Dendritic cell treated with granulocyte-macrophage colony-stimulating factor and Interleukin-4, amounts not matched to agents 40 ng/mL and 50 ng/mL, for 4 days (primary cell): Measurements from ENCODE around the gene FAM133A.

ENCODE experiments used
- H3K27ac Mint-ChIP-seq: one replicate; pipeline ENCODE4 v1.8.0; 2022; ENCODE audit warnings: mild to moderate bottlenecking, mixed read lengths
- H3K27me3 Mint-ChIP-seq: one replicate; pipeline ENCODE4 v1.8.0; 2022; ENCODE audit warnings: mild to moderate bottlenecking, mixed read lengths
- H3K36me3 Mint-ChIP-seq: one replicate; pipeline ENCODE4 v1.8.0; 2022; ENCODE audit warnings: low read depth, mixed read lengths
- H3K4me1 Mint-ChIP-seq: one replicate; pipeline ENCODE4 v1.8.0; 2022; ENCODE audit warnings: low read depth, mixed read lengths
- H3K4me3 Mint-ChIP-seq: one replicate; pipeline ENCODE4 v1.8.0; 2022; ENCODE audit warnings: mild to moderate bottlenecking, moderate library complexity, mixed read lengths
- H3K9me3 Mint-ChIP-seq: one replicate; pipeline ENCODE4 v1.8.0; 2022; ENCODE audit warnings: mixed read lengths
- intact Hi-C: fragments of 100-400 bp; cut with micrococcal nuclease; formaldehyde crosslinking; loops from one replicate; pipeline ENCODE4 v1.15.0; 2022

The FAM133A gene

DNA sequence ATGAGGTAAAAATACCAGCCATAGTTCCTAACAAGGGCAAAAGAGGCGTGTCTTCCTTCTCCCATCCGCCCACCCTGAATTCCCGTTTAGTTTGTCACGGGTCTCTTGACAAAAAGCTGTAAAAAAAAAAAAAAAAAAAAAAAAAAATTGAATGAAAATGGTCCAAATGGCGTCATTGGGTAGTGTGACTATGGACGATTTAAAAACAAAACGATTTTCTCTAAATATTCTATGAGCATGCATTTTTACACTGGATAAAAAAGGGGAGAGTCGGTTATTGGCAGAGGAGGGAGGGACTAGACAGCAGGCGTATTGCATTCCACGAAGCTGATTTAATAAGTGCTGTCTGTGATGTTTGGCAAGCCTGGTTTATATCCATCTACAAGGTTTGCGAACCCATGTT, at the start of gene FAM133A:
Gene FAM133A (plus strand): TSS at position 338 of the 403 bp plus-strand sequence. CDS start 35,214 bp downstream, outside the sequence.
- peaks cover 8% of the 10 kb centered on the region for H3K4me1 Mint-ChIP-seq
- H3K4me3 Mint-ChIP-seq, result peak within 1 kb of the TSS; percentile 72
- H3K36me3 Mint-ChIP-seq, result no peaks in the 10 kb centered on the region
- H3K27ac Mint-ChIP-seq, result no peak within 1 kb of the TSS
- H3K9me3 Mint-ChIP-seq, result no peaks in the 10 kb centered on the region
- intact Hi-C loops, result no loop called here
- H3K27me3 Mint-ChIP-seq, result peaks cover 15% of the 10 kb centered on the region

DNA sequence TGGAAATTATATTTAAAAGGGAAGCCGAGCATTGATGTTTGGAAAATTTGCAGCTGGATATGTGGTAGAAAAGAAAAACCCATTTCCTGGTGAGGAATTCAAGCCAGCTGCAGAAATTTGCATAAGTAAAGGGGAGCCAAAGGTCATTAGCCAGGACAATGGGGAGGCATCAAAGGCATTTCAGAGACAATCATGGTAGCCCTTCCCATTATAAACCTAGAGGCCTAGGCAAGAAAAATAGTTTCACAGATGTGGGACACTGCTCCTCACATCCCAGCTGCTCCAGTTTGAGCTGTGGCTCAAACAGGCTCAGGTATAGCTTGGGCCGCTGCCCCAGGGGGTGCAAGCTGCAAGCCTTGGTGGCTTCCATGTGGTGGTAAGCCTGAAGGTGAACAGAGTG, 36.4 kb upstream of the FAM133A start:
- Mint-ChIP-seq H3K27me3 (no peaks in the 10 kb centered on the region), H3K27ac (no peak overlapping the region), H3K9me3 (peaks cover 8% of the 10 kb centered on the region), H3K4me1 (no peaks in the 10 kb centered on the region), H3K36me3 (no peaks in the 10 kb centered on the region), H3K4me3 (no peak overlapping the region)
- intact Hi-C loops, result no loop called here

DNA sequence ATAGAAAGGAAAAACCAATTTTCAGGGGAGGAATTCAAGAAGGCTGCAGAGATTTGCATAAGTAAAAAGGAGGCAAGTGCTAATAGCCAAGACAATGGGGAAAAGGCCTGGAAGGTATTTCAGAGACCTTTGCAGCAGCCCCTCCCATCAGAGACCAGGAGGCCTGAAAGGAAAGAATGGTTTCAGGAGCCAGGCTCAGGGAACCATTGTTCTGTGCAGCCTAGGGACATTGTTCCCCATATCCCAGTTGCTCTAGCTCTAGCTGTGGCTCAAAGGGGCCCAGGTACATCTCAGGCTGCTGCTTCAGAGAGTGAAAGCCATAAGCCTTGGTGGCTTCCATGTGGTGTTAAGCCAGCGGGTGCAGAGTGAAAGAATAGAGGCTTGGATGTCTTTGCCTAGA, 24.6 kb upstream of the FAM133A start:
- Mint-ChIP-seq H3K36me3 (no peaks in the 10 kb centered on the region), H3K27me3 (no peaks in the 10 kb centered on the region), H3K4me3 (no peak overlapping the region), H3K9me3 (peaks cover 7% of the 10 kb centered on the region), H3K27ac (no peak overlapping the region), H3K4me1 (no peaks in the 10 kb centered on the region)
- intact Hi-C loops, result no loop called here

DNA sequence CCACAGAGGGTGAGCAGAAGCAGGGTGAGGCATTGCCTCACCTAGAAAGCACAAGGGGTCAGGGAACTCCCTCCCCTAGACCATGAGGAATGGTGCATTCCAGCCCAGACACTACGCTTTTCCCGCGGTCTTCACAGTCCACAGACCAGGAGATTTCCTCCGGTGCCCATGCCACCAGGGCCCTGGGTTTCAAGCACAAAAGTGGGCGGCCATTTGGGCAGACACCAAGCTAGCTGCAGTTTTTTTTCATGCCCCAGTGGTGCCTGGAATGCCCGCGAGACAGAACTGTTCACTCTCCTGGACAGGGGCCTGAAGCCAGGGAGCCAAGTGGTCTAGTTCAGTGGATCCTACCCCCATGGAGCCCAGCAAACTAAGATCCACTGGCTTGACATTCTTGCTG, 13.4 kb upstream of the FAM133A start:
- H3K9me3 Mint-ChIP-seq, result no peaks in the 10 kb centered on the region
- intact Hi-C loops, result no loop called here
- no peak overlapping the region for H3K27ac Mint-ChIP-seq
- no peaks in the 10 kb centered on the region for H3K27me3 Mint-ChIP-seq
- no peak overlapping the region for H3K4me3 Mint-ChIP-seq
- H3K4me1 Mint-ChIP-seq, result no peaks in the 10 kb centered on the region
- H3K36me3 Mint-ChIP-seq, result no peaks in the 10 kb centered on the region

DNA sequence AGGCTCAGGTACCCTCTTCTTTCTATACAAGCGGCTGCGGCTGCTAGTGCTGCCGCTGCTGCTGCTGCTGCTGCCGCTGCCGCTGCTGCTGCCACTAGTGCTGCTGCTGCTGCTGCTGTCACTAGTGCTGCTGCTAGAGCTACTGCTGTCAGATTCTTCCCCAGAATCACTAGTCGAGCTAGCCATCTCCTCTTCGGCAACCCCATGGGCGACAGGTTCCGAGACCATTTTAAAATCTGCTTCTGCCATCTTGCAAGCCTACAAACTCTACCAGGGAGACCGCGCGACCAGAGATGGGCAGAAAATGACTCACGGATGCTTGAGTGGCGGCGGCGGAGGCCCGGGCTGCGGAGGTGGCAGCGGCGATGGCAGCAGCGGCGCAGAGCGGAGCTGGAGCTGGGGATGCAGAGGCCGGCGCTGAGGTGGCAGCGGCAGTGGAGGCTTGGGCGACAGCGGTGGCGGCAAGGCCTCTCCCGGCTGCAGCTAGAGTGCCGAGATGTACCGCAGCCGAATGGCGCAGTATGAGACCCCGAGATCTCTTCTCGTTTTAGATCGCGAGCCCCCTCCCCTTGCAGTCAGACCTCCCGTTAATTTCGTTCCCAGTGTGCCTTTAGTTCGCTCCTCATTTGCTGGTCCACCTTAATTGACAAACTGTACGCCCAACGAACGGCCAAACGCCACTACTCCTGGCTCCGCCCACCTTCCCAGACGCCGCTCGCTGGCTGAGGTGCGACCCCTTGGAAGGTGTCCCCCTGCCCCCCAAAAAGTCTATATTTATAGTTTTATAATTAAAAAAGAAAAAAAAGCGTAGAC, 744 bp upstream of the FAM133A start, which contains the start of gene NAP1L3:
Gene NAP1L3 (minus strand): TSS at position 523 of the 813 bp plus-strand sequence. CDS start 274 bp downstream, at position 249.
- Mint-ChIP-seq H3K4me1 (peaks cover 8% of the 10 kb centered on the region), H3K36me3 (no peaks in the 10 kb centered on the region), H3K27ac (no peak within 1 kb of the TSS), H3K4me3 (peak within 1 kb of the TSS; percentile 72), H3K9me3 (no peaks in the 10 kb centered on the region), H3K27me3 (peaks cover 15% of the 10 kb centered on the region)
- intact Hi-C loops, result no loop called here

DNA sequence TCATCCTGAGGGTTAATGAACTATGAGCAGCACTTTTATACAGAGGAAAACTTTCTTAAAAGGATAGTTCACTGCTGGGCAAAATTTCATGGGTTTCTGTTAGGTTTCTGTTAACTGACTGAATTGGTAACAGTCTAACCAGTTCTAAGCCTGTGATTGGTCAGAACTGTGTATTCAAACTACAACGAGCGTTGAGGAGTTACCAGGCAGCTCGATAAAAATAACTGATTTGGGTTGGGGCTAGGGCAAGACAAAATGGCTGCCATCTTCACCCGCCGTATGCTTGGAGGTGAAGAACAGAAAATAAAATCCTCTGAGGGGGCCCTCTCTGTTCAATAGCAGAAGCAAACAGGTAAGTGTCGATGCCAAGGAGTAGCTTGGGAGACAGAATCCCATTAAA, 22.0 kb downstream of the FAM133A start:
- no peaks in the 10 kb centered on the region for H3K27me3 Mint-ChIP-seq
- no peaks in the 10 kb centered on the region for H3K9me3 Mint-ChIP-seq
- H3K4me1 Mint-ChIP-seq, result no peaks in the 10 kb centered on the region
- intact Hi-C loops, result no loop called here
- no peak overlapping the region for H3K27ac Mint-ChIP-seq
- no peak overlapping the region for H3K4me3 Mint-ChIP-seq
- H3K36me3 Mint-ChIP-seq, result no peaks in the 10 kb centered on the region

DNA sequence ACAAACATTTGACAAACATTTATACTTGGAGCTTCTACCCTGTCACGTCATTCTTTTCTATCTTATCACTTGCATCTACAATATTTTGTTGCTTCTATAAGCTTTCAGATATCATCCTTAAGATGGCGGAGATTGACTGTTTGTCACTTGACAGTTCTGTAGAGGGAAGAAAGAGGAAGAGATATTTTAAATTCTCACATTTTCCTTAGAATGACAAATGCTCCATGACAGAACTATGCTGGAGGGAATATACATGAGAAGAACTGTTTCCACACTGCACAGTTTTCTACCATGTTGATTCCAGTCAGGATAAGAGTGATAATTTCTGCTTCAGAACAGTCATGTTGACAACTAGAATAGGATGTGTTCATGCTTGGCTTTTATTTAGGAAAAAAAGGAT, 29.7 kb downstream of the FAM133A start:
- intact Hi-C loops, result no loop called here

DNA sequence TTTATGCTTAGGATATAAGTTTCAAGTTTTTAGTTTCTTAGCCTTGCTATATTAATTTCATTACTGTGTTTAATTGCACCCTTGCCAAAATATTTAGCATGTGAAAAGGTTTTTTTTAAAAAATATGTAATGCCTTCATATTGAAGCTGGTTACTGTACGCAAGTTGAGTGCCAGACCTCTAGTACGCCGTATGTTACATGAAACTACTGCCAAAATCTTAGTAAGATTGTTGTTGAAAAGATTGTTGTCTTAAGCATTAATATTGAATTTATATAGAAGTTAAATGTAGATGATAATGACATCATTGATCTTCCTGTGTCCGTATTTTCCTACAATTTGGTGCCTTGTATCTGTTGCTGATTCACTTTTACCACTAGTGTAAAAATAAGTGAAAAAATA, 37.1 kb downstream of the FAM133A start:
- no peak overlapping the region for H3K4me3 Mint-ChIP-seq
- H3K9me3 Mint-ChIP-seq, result peaks cover 16% of the 10 kb centered on the region
- no peak overlapping the region for H3K27ac Mint-ChIP-seq
- H3K36me3 Mint-ChIP-seq, result no peaks in the 10 kb centered on the region
- H3K4me1 Mint-ChIP-seq, result no peaks in the 10 kb centered on the region
- no peaks in the 10 kb centered on the region for H3K27me3 Mint-ChIP-seq
- intact Hi-C loops, result no loop called here

More for the DNA sequence above, 29.7 kb downstream of the FAM133A start:
- Mint-ChIP-seq H3K9me3 (peaks cover 16% of the 10 kb centered on the region), H3K36me3 (no peaks in the 10 kb centered on the region), H3K27ac (no peak overlapping the region), H3K4me3 (no peak overlapping the region), H3K4me1 (no peaks in the 10 kb centered on the region), H3K27me3 (no peaks in the 10 kb centered on the region)

DNA sequence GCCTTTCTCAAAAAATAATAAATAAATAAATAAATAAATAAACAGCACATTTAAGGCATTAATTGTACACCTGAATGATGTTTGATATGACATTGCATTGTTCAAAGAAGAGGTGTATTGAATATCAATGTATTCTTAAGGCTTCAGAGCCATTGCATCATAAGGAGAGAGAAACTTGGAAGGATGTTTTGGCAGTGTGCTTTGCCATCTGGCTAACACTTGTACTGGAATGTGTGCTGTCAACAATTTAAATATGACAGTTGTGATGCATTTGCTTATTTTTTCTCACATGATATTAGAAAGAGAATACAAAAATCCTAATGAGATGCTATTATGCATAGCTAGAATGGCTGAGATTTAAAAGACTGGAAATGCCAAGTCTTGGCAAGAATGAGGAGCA, 67.8 kb downstream of the FAM133A start:
- H3K9me3 Mint-ChIP-seq, result no peaks in the 10 kb centered on the region
- intact Hi-C loops, result no loop called here
- H3K27me3 Mint-ChIP-seq, result no peaks in the 10 kb centered on the region
- H3K27ac Mint-ChIP-seq, result no peak overlapping the region
- H3K4me3 Mint-ChIP-seq, result no peak overlapping the region
- H3K36me3 Mint-ChIP-seq, result no peaks in the 10 kb centered on the region
- H3K4me1 Mint-ChIP-seq, result no peaks in the 10 kb centered on the region

DNA sequence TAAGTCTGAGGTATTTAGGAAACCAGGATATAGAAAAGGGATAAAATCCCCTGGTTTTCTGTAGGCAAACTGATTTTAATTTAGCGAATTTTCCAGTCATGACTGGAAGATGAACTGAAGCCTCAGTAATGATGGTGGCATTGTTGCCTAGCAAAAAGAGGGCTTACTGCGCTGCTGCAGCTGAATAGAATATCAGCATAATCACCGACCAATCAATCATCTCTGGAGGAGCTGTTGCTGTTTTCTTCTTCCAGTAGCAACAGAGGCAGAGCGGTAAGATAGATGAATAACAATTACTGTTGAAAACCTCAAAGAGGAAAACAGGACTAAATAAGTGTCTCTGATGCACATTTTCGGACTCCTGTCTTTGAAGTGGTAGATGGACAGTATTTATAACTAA, 86.2 kb downstream of the FAM133A start:
- H3K9me3 Mint-ChIP-seq, result no peaks in the 10 kb centered on the region
- no peak overlapping the region for H3K4me3 Mint-ChIP-seq
- intact Hi-C loops, result no loop called here
- H3K36me3 Mint-ChIP-seq, result no peaks in the 10 kb centered on the region
- H3K27ac Mint-ChIP-seq, result no peak overlapping the region
- no peaks in the 10 kb centered on the region for H3K27me3 Mint-ChIP-seq
- H3K4me1 Mint-ChIP-seq, result no peaks in the 10 kb centered on the region
